HEK293T (cell line): Measurements from ENCODE around the gene CHRNB4.
A peak's percentile ranks its signal among the peaks of the same experiment; 100 is the strongest.

Source experiments
- CTCF ChIA-PET: fragments of 350-600 bp; formaldehyde crosslinking; extraction: SDS; loops from one replicate; lab custom pipeline; 2021; ENCODE audit warnings: antibody characterized with exemption, inconsistent platforms; lab: Yijun Ruan, JAX
- POLR2A ChIA-PET: fragments of 350-600 bp; formaldehyde crosslinking; extraction: SDS; loops from one replicate; lab custom pipeline; 2020; ENCODE audit warnings: antibody characterized with exemption, inconsistent platforms; lab: Yijun Ruan, JAX
- DNase-seq: peaks from one replicate; pipeline ENCODE4 v3.0.0; 2012; ENCODE audit warnings: mixed read lengths; ENCODE audit errors: extremely low spot score
- ARNT ChIP-seq: fragments of 450-650 bp; IDR thresholded peaks from 2 replicates; pipeline ENCODE4 v1.6.1; 2017; ENCODE audit warnings: mild to moderate bottlenecking
- BHLHE40 ChIP-seq: fragments of 450-650 bp; IDR thresholded peaks from 2 replicates; pipeline ENCODE4 v1.6.1; 2016; ENCODE audit warnings: mild to moderate bottlenecking, moderate library complexity, borderline replicate concordance
- CTBP1 ChIP-seq: fragments of 450-650 bp; IDR thresholded peaks from 2 replicates; pipeline ENCODE4 v1.6.1; 2016; ENCODE audit warnings: borderline replicate concordance
- ELF4 ChIP-seq: fragments of 450-650 bp; IDR thresholded peaks from 2 replicates; pipeline ENCODE4 v1.6.1; 2017; ENCODE audit warnings: antibody characterized with exemption
- FOXA1 ChIP-seq: fragments of 450-650 bp; IDR thresholded peaks from 2 replicates; pipeline ENCODE4 v1.6.1; 2016; ENCODE audit warnings: mild to moderate bottlenecking
- FOXK2 ChIP-seq: fragments of 450-650 bp; IDR thresholded peaks from 2 replicates; pipeline ENCODE4 v1.6.1; 2016; ENCODE audit warnings: mild to moderate bottlenecking
- FOXM1 ChIP-seq: fragments of 450-650 bp; IDR thresholded peaks from 2 replicates; pipeline ENCODE4 v1.6.1; 2017; ENCODE audit warnings: mild to moderate bottlenecking, borderline replicate concordance
- HDGF ChIP-seq: fragments of 450-650 bp; IDR thresholded peaks from 2 replicates; pipeline ENCODE4 v1.6.1; 2017; ENCODE audit warnings: antibody characterized with exemption, borderline replicate concordance
- L3MBTL2 ChIP-seq: fragments of 450-650 bp; conservative IDR thresholded peaks from 2 replicates; pipeline ENCODE4 v1.6.1; 2016; ENCODE audit warnings: mild to moderate bottlenecking
- LEF1 ChIP-seq: fragments of 450-650 bp; IDR thresholded peaks from 2 replicates; pipeline ENCODE4 v1.6.1; 2017; ENCODE audit warnings: mild to moderate bottlenecking, borderline replicate concordance
- NFRKB ChIP-seq: fragments of 450-650 bp; IDR thresholded peaks from 2 replicates; pipeline ENCODE4 v1.6.1; 2016; ENCODE audit warnings: mild to moderate bottlenecking, moderate library complexity
- PKNOX1 ChIP-seq: fragments of 450-650 bp; IDR thresholded peaks from 2 replicates; pipeline ENCODE4 v1.6.1; 2016
- SP1 ChIP-seq: fragments of 450-650 bp; IDR thresholded peaks from 2 replicates; pipeline ENCODE4 v1.6.1; 2017
- SUZ12 ChIP-seq: fragments of 450-650 bp; IDR thresholded peaks from 2 replicates; pipeline ENCODE4 v1.6.1; 2016; ENCODE audit warnings: mild to moderate bottlenecking
- TARDBP ChIP-seq: fragments of 450-650 bp; IDR thresholded peaks from 2 replicates; pipeline ENCODE4 v1.6.1; 2016
- ZNF384 ChIP-seq: fragments of 450-650 bp; IDR thresholded peaks from 2 replicates; pipeline ENCODE4 v1.6.1; 2016

The CHRNB4 gene

GRCh38 chr15:78621810-78622402 lies 19.1 kb downstream of the CHRNB4 start:
- ChIA-PET CTCF (no interaction called here), POLR2A (no interaction called here)
- TF ChIP-seq NFRKB: no peak
- TF ChIP-seq SP1: no peak
- TF ChIP-seq HDGF: no peak
- no peak for TF ChIP-seq L3MBTL2
- no peak for TF ChIP-seq ZNF384
- TF ChIP-seq FOXM1: no peak
- TF ChIP-seq ARNT: no peak
- no peak for TF ChIP-seq BHLHE40
- no peak for TF ChIP-seq CTBP1
- no peak for TF ChIP-seq TARDBP
- TF ChIP-seq SUZ12: no peak
- TF ChIP-seq FOXA1: no peak
- TF ChIP-seq LEF1: no peak
- DNase-seq: no peak

GRCh38 chr15:78620527-78621421 lies 20.2 kb downstream of the CHRNB4 start, which contains the start of gene CHRNA3:
Gene CHRNA3, minus strand, starts transcription at chr15:78620996. Its CDS starts 202 bp downstream, at chr15:78620794.
- TF ChIP-seq FOXA1 (no peak), ARNT (no peak), CTBP1 (no peak), FOXM1 (no peak), LEF1 (no peak), HDGF (no peak), BHLHE40 (no peak), PKNOX1 (no peak)
- POLR2A ChIA-PET: interaction anchor here (0.9 to 1.3 kb wide), 3 partner anchors 55 to 321 kb away, joined by 3 to 4 read pairs (median 3); partner anchors contain the start of genes CHRNA5, PSMA4 and SKIC8
- peak; percentile 51 for DNase-seq
- CTCF ChIA-PET: interaction anchor here (0.6 kb wide), 1 partner anchor 80 kb away, joined by 4 read pairs; no protein-coding TSS in a partner anchor

- DNase-seq: peak; percentile 77
- no peak for TF ChIP-seq CTBP1
- TF ChIP-seq LEF1: no peak
- peak; percentile 71 for TF ChIP-seq L3MBTL2
- POLR2A ChIA-PET: interaction anchor here (0.9 to 1.3 kb wide), 2 partner anchors 80 to 321 kb away, joined by 3 read pairs; partner anchors contain the start of genes PSMA4 and SKIC8
- CTCF ChIA-PET: interaction anchor here (0.5 to 0.6 kb wide), 3 partner anchors 19 to 112 kb away, joined by 3 to 4 read pairs (median 3); partner anchors contain the start of gene HYKK
Measured at GRCh38 chr15:78620021-78620526, 20.9 kb downstream of the CHRNB4 start.

GRCh38 chr15:78619022-78619950 lies 21.7 kb downstream of the CHRNB4 start:
- DNase-seq: no peak
- ChIA-PET POLR2A (interaction anchor here (0.9 kb wide), 2 partner anchors 54 to 320 kb away, joined by 3 to 4 read pairs; partner anchors contain the start of genes CHRNA5 and SKIC8), CTCF (interaction anchor here (0.5 to 1.0 kb wide), 5 partner anchors 32 to 132 kb away, joined by 3 to 4 read pairs (median 3); partner anchors contain the start of gene HYKK)
- TF ChIP-seq SP1 (no peak), LEF1 (no peak), L3MBTL2 (no peak), CTBP1 (no peak), PKNOX1 (no peak), ZNF384 (no peak), FOXM1 (no peak), NFRKB (no peak), HDGF (no peak), BHLHE40 (no peak), FOXA1 (no peak), ELF4 (no peak)

GRCh38 chr15:78618490-78618934 lies 22.5 kb downstream of the CHRNB4 start:
- POLR2A ChIA-PET: interaction anchor here (0.9 kb wide), 1 partner anchor 53 kb away, joined by 4 read pairs; the partner anchor contains the start of gene CHRNA5
- TF ChIP-seq CTBP1 (no peak), PKNOX1 (no peak), FOXM1 (no peak), SP1 (no peak), SUZ12 (no peak), ELF4 (no peak), ZNF384 (no peak), TARDBP (no peak), HDGF (no peak), BHLHE40 (no peak), L3MBTL2 (no peak), FOXA1 (no peak), FOXK2 (no peak), ARNT (no peak)
- CTCF ChIA-PET: interaction anchor here (0.7 to 1.0 kb wide), 2 partner anchors 111 to 132 kb away, joined by 3 to 4 read pairs; partner anchors contain the start of gene HYKK
- DNase-seq: peak; percentile 83
